HG03045 (cell line): ENCODE data around the gene SLC22A15.
A peak's percentile ranks its signal among the peaks of the same experiment; 100 is the strongest.
"Not testable (repeated sequence)": the region's sequence is repeated elsewhere in the genome, so short reads cannot be mapped to it uniquely, and the experiment has no call there.

Experiments
- ATAC-seq: cut with Tn5 transposase; IDR thresholded peaks from one replicate; pipeline ENCODE4 v1.9.1; 2021; ENCODE audit warnings: mild to moderate bottlenecking, moderate library complexity; ENCODE audit not compliant: unreplicated experiment

Gene SLC22A15

DNA sequence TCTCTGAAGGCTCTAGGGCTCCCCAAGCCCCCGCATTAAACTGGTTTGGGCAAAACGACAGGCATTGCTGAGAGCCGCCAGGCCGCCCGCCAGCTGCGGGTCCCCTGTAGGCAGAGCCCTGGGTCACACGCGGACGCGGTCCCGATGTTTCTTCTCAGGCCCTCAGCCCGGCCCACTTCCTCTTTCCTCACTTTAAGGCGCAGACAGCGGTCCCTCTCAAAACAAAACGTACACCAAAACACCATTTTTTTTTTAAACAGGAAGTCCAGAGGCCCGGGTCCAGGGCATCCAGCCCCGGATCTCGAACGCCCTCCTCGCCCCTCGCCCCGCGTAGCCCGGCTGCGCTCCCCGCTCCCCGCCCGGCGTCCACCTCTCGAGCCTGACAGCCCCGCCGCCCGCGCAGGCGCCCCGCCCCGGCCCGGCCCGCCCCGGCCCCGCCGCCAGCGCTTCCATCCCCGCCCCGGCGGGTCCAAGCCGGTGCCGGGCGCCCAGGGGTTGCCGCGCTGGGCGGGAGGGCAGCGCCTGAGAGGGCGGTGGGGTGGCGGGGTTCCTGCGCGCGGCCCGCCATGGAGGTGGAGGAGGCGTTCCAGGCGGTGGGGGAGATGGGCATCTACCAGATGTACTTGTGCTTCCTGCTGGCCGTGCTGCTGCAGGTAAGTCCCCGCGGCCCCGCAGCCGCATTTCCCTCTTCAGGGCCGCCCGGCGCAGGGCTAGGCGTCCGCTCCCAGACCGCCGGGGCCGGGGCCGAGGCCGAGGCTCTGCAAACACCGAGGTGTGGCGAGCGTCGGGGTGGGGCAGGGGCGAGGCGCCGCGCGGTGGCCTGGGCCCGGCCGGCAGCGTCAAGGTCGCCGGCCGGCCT, at the start of gene SLC22A15:
Gene SLC22A15, plus strand, starts transcription at position 452 of the 859 bp plus-strand sequence. Its CDS starts 115 bp downstream, at position 567.
- peak; percentile 92 for ATAC-seq

DNA sequence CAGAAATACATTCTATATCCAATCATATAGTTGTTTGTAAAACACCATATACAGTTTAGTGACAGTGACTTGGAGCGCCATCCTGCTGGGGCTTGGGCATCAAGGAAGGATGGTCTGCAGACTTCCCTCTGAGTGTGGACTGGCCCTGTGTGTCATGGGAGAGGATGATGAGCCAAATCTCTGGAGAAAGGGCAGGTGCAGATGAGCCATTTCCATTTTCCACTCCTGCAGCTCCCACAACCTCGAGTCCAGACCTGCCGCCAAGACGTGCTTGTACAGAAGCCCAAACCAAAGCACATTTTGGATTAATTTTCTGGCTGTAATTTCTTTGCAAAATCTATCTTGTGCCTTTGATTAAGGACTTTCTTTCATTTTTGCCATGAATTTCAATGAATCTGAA, 48.3 kb upstream of the SLC22A15 start:
- no peak for ATAC-seq

DNA sequence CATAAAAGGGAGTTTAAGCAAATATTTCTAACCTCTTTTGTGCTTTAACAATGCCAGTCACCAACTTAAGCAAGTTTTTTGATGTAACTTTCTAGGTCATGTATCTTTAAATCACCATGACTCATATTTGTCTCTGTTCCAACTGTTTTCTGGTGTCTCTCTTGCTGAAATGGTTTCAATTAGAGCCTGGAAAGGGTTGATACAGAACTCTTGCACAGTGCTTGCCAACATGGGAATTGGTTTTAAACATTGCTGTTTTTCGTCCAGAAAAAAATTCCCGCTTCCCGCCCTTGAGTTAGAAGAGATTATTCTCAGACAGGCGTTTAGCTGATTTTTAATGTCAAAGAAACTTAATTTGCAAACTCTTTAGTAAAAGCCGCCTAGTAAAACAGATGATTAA, 46.4 kb upstream of the SLC22A15 start:
- ATAC-seq, result no peak

DNA sequence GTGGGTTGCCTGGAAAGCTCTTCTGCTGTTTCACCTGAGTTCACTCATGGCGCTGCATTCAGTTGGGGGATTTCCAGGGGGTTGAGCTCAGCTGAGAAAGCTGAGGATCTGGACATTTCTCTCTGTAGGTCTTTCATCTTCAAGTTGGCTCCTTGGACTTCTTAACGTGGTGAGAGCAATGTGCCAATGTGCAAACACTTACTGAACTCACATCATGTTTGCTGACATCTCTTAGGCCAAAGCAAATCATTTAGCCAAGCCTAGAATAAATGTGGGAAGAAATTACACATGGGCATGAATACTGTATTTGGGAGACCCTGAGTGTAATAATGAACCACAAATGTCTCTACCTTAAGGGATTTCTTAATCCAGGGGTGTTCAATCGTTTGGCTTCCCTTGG, 42.7 kb upstream of the SLC22A15 start:
- ATAC-seq, result no peak

DNA sequence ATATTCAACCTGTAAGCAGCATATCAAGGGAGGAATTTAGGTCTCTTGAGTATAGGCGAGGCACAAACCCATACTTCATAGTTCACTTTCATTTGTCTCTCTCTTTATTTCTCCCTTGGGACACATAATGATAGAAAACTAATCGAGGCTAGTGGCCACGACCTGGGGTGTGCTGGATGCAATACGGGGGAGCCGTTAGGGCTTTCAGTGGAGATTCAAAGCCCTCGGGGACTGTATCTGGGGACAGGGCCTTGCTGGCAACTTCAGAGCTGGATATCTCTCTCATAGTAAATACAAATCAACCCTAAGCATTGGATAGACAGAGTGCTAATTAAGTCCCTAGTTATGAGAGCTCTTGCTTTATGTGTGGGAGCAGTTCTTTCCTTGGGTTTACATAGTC, 36.9 kb upstream of the SLC22A15 start:
- no peak for ATAC-seq

GRCh38 chr1:115946116-115946515, 30.2 kb upstream of the SLC22A15 start:
- ATAC-seq, result no peak

- no peak for ATAC-seq
Observed at GRCh38 chr1:115949156-115949555, 27.2 kb upstream of the SLC22A15 start.

DNA sequence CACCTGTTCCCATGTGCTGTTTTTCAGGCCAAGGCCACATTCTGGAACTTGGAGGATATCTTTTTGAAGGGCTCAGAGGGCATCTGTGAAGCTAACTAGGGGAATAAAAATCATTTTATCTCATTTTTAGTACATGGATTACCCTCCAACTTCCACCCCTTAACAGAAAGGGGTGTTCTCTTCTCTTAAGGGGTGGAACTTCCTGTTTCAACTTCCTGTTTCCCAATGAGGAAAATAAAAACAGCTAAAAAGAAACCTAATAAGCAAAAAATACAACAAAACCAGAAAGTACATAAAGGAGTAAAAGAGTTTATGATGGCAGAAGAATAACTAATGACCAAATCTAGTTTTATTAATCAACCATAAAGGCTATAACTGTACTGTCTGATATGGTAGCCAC, 24.8 kb upstream of the SLC22A15 start:
- ATAC-seq, result no peak

DNA sequence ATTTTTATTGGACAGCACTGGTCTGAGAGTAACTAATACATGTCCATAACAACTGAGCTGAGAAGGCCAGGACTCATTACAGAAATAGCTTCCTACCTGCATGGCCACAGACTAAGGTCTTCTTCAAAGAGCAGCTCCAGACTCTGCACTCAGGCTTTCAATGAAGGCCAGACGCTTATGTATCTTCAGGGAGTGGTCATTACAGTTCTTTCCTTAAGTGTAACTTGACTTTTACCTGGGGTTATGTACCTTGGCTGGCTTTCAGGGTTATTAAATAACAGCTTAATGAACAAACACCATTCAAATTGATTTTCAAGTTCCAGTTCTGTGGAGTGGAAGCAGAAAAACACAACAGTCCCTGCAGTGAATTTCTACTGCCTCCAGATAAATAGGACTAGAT, 23.8 kb upstream of the SLC22A15 start:
- no peak for ATAC-seq

DNA sequence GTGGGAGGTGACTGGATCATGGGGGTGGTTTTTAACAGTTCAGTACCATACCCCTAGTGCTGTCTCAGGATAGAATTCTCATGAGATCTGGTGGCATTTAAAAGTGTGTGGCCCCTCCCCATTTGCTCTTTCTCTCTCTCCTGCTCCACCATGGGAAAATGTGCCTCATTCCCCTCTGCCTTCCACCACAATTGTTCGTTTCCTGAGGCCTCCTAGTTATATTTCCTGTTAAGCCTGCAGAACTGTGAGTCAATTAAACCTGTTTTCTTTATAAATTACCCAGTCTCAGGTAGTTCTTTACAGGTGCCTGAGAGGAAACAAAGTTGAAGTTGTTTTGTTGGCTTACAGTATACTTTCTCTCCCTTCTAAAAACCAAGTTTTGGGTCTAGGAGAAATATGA, 23.1 kb upstream of the SLC22A15 start:
- ATAC-seq, result no peak

- no peak for ATAC-seq
Observed at GRCh38 chr1:115954684-115955083, 21.6 kb upstream of the SLC22A15 start.

DNA sequence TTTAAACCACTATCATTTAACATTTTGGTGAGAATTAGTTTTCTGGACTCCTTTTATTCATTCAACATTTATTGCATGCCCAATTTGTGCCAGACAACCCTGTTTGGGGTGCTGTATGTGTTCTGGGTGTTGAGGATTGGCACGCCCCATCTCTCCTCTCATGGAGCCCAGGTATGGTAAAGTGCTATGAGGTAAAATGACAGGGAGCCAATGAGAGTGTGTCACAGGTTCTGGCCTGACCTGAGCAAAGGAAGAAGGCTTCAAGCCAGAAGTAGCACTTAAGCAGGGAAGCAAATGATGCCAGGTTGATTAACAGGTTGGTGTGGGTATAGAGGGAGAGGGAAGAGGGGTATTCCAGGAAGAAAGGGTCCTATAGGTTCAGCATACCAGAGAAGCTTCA, 21.1 kb upstream of the SLC22A15 start:
- no peak for ATAC-seq

DNA sequence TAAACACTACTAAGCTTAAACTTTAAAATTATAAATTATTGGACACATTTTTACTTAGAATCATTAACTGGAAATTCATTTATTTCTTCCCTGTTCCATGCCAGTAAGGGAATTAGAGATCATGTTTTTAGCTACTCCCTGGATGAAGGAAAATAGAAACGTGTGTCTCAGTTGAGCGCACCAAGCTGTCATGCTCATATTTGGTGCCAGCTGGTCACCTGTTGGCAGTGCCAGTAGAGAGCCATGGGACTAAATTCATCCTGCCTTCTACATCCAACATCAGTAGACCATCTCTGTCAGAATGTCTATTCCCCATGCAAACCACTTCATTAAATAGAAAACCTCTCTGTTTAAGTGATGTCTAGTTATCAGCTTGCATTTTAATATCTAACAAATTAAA, 17.4 kb upstream of the SLC22A15 start:
- no peak for ATAC-seq

DNA sequence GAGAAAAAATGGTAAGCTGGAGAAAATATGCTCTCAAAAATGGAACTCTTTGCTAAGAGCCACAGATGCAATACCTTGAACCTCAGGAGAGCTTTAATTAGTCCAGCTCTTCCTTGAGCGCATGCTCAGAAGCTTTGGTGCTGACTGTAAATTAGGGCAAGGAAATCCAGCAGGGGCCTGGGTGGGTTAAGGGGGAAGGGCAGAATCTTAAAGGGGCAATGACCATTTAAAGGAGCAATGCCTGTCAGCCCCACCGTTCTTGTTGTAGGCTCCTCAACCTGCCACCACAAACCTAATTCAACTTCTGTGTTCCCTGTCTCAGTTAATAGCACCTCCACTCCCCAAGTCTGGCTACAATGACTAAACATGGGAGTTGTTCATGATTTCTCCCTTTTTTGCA, 6.8 kb upstream of the SLC22A15 start:
- ATAC-seq, result no peak

GRCh38 chr1:115971778-115972177, 4.5 kb upstream of the SLC22A15 start:
- ATAC-seq, result not testable (repeated sequence)

- ATAC-seq, result no peak
Observed at GRCh38 chr1:115973154-115973553, 3.2 kb upstream of the SLC22A15 start.

- no peak for ATAC-seq
Observed at GRCh38 chr1:115975569-115976061, 698 bp upstream of the SLC22A15 start.

- ATAC-seq, result no peak
Observed at GRCh38 chr1:115976921-115977498, 697 bp downstream of the SLC22A15 start.

DNA sequence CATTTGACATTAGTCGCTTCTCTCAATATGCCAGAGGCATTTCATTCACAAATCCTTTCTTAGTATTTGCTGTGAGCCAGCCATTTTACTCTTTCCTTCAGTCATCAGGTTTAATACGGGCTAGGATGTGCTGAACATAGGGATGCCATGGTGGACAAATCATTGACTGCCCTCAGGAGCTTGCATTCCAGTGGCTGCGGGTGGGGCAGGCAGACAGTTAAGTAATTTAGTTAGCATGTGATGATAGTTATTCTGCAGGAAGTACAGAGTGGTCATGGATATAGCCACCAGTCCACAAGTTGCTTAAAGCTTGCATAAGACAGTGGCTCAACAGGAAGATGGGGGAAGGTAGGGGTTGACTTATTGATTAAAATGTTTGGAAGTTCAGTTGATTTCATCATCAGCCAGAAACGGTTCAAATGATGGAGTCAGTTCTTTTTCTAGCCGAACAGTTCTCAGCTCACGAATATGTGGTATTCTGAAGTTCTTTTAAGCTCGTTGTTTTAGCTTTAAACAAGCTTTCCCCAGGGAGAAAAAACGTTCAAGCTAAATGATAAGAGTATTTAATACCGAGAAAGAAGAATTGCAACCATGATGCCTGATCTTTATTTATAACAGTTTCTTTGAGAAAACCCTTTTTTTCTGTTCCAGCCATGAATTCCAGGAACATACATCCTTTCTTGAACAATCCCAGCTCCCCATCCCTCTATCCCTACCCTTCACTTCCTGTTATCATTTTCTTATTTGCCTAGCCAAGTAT, 1.4 kb downstream of the SLC22A15 start:
- ATAC-seq, result no peak

- ATAC-seq, result no peak
Observed at GRCh38 chr1:115978292-115978941, 2.1 kb downstream of the SLC22A15 start.

- ATAC-seq, result no peak
Observed at GRCh38 chr1:115980156-115980555, 3.8 kb downstream of the SLC22A15 start.
